CD4-positive, alpha-beta T cell treated with Interleukin-4 for 1 hour (primary cell): ENCODE measurements around the gene STK39.
A peak's percentile ranks its signal among the peaks of the same experiment; 100 is the strongest.

ENCODE experiments used
- DNase-seq, 2 donors: peaks; one replicate each; pipeline ENCODE4 v3.0.0-alpha.2; 2020 to 2022

The STK39 gene

GRCh38 chr2:168182550-168183249, 64.7 kb downstream of the STK39 start:
- DNase-seq, result no peak

GRCh38 chr2:168181825-168182224, 65.6 kb downstream of the STK39 start:
- DNase-seq, result no peak

- DNase-seq, result no peak
These were observed 66.5 kb downstream of the STK39 start for GRCh38 chr2:168180914-168181313.

GRCh38 chr2:168180483-168180882, 66.9 kb downstream of the STK39 start:
- no peak for DNase-seq

GRCh38 chr2:168179592-168179991, 67.8 kb downstream of the STK39 start:
- no peak for DNase-seq

GRCh38 chr2:168178520-168179324, 68.7 kb downstream of the STK39 start:
- DNase-seq, result no peak

GRCh38 chr2:168176402-168176801, 71.0 kb downstream of the STK39 start:
- DNase-seq, result no peak

GRCh38 chr2:168175469-168175868, 71.9 kb downstream of the STK39 start:
- no peak for DNase-seq

GRCh38 chr2:168174756-168175155, 72.6 kb downstream of the STK39 start:
- DNase-seq, result peak; percentile 26 to 48

GRCh38 chr2:168172071-168172470, 75.3 kb downstream of the STK39 start:
- no peak for DNase-seq

- DNase-seq, result no peak
These were observed 76.2 kb downstream of the STK39 start for GRCh38 chr2:168171059-168171762.

- DNase-seq, result no peak
These were observed 78.2 kb downstream of the STK39 start for GRCh38 chr2:168169097-168169745.

- DNase-seq, result no peak
These were observed 79.7 kb downstream of the STK39 start for GRCh38 chr2:168167511-168168263.

- no peak for DNase-seq
These were observed 80.4 kb downstream of the STK39 start for GRCh38 chr2:168166902-168167510.

GRCh38 chr2:168165985-168166901, 81.2 kb downstream of the STK39 start:
- DNase-seq, result no peak

- DNase-seq, result no peak
These were observed 82.0 kb downstream of the STK39 start for GRCh38 chr2:168165397-168165796.

GRCh38 chr2:168160897-168161296, 86.5 kb downstream of the STK39 start:
- peak in 1 of 2 donors; percentile 19 for DNase-seq

- no peak for DNase-seq
These were observed 87.4 kb downstream of the STK39 start for GRCh38 chr2:168159754-168160585.

GRCh38 chr2:168158586-168158985, 88.8 kb downstream of the STK39 start:
- DNase-seq, result no peak

GRCh38 chr2:168157926-168158325, 89.5 kb downstream of the STK39 start:
- no peak for DNase-seq
